H1 (cell line): Measurements from ENCODE around the gene JPH2. TPM values are rescaled to one million over a fixed set of nuclear protein-coding genes. Genes with fewer than 3 reads are reported as not detected.

ENCODE experiments used
- CTCF ChIA-PET: fragments of 300-600 bp; sonication (Branson Sonifier 250); formaldehyde crosslinking; loops from one replicate; lab custom pipeline; 2021; ENCODE audit not compliant: partially characterized antibody; lab: Charles Lee
- POLR2A ChIA-PET: fragments of 300-600 bp; sonication (Branson Sonifier 250); formaldehyde crosslinking; loops from one replicate; lab custom pipeline; 2021; ENCODE audit warnings: inconsistent platforms; ENCODE audit not compliant: partially characterized antibody; lab: Charles Lee
- DNase-seq, 2 experiments: peaks; one replicate each; pipeline versions ENCODE4 v3.0.0 to v3.0.0-alpha.2; 2010 to 2022; ENCODE audit warnings: low spot score in 2 of 2, low read depth in 1 of 2, mixed read lengths in 1 of 2
- FAIRE-seq: peaks from 2 replicates; lab custom pipeline; 2011; peaks lifted over from hg19 to GRCh38; lab: Jason Lieb, UNC
- H2AFZ ChIP-seq: 2 replicates; pipeline ENCODE4 v1.8.1; 2012; ENCODE audit warnings: low read length, inconsistent platforms
- H2AK5ac ChIP-seq: 2 replicates; pipeline ENCODE4 v1.6.1; 2013; ENCODE audit warnings: low read depth, low read length
- H2BK120ac ChIP-seq: replicated peaks from 2 replicates; pipeline ENCODE3; 2013; ENCODE audit warnings: low read depth, low read length, inconsistent platforms
- H2BK12ac ChIP-seq: 2 replicates; pipeline ENCODE4 v1.6.1; 2013; ENCODE audit warnings: low read depth, low read length
- H2BK15ac ChIP-seq: 2 replicates; pipeline ENCODE4 v1.6.1; 2013; ENCODE audit warnings: low read length
- H2BK20ac ChIP-seq: 2 replicates; pipeline ENCODE4 v1.6.1; 2013; ENCODE audit warnings: low read length
- H2BK5ac ChIP-seq: 2 replicates; pipeline ENCODE4 v1.6.1; 2013; ENCODE audit warnings: low read depth, low read length
- H3K14ac ChIP-seq: 2 replicates; pipeline ENCODE4 v1.6.1; 2013; ENCODE audit warnings: inconsistent platforms; ENCODE audit not compliant: insufficient read length
- H3K18ac ChIP-seq: 2 replicates; pipeline ENCODE4 v1.6.1; 2013; ENCODE audit warnings: low read length; ENCODE audit errors: extremely low read depth
- H3K23ac ChIP-seq: 2 replicates; pipeline ENCODE4 v1.6.1; 2013; ENCODE audit warnings: inconsistent platforms; ENCODE audit not compliant: insufficient read length
- H3K23me2 ChIP-seq: 2 replicates; pipeline ENCODE4 v1.6.1; 2013; ENCODE audit warnings: low read depth, low read length
- H3K27ac ChIP-seq: 2 replicates; pipeline ENCODE4 v1.6.1; 2011; ENCODE audit warnings: low read depth, low read length, inconsistent platforms
- H3K27me3 ChIP-seq, 4 experiments: replicated peaks in 1 of 4; 1 replicate in 1 of 4; 2 replicates in 3 of 4; pipeline versions ENCODE4 v1.6.1 to v1.8.1; 2011 to 2013; ENCODE audit warnings: low read length in 3 of 4, mild to moderate bottlenecking in 3 of 4, inconsistent platforms in 2 of 4, mixed read lengths in 2 of 4, moderate library complexity in 1 of 4; ENCODE audit not compliant: control insufficient read depth in 3 of 4, insufficient read depth in 3 of 4; ENCODE audit errors: extremely low read depth in 1 of 4
- H3K36me3 ChIP-seq, 4 experiments: 2 replicates each; pipeline versions ENCODE4 v1.6.1 to v1.8.1; 2011 to 2013; ENCODE audit warnings: mild to moderate bottlenecking in 4 of 4, low read length in 3 of 4, moderate library complexity in 2 of 4, control low read depth in 1 of 4, inconsistent platforms in 1 of 4; ENCODE audit not compliant: insufficient read depth in 4 of 4, control insufficient read depth in 2 of 4
- H3K4ac ChIP-seq: replicated peaks from 2 replicates; pipeline ENCODE3; 2013; ENCODE audit warnings: low read length, low read depth, mixed read lengths, inconsistent platforms; ENCODE audit not compliant: insufficient read length
- H3K4me1 ChIP-seq, 4 experiments: replicated peaks in 1 of 4; 1 replicate in 1 of 4; 2 replicates in 3 of 4; pipeline versions ENCODE4 v1.6.1 to v1.8.1; 2011 to 2013; ENCODE audit warnings: low read length in 3 of 4, inconsistent platforms in 2 of 4, mixed read lengths in 1 of 4; ENCODE audit not compliant: insufficient read depth in 4 of 4, control insufficient read depth in 3 of 4
- H3K4me2 ChIP-seq, 2 experiments: 2 replicates each; pipeline versions ENCODE4 v1.6.1 to v1.8.1; 2011 to 2013; ENCODE audit warnings: low read depth in 2 of 2, low read length in 2 of 2, control low read depth in 1 of 2, inconsistent platforms in 1 of 2, mild to moderate bottlenecking in 1 of 2; ENCODE audit not compliant: insufficient read depth in 1 of 2
- H3K4me3 ChIP-seq, 4 experiments: fragments of 200-600, 300-600 bp in 1 of 4; sonication (generic), shearing (Covaris generic), sonication (Bioruptor Twin) in 1 of 4; 2 replicates each; pipeline versions ENCODE4 v1.5.1 to v1.8.1; 2011 to 2016; ENCODE audit warnings: low read length in 4 of 4, low read depth in 3 of 4, control low read depth in 2 of 4, inconsistent platforms in 2 of 4, mild to moderate bottlenecking in 2 of 4, mixed read lengths in 1 of 4, moderate library complexity in 1 of 4; ENCODE audit not compliant: insufficient read depth in 2 of 4; ENCODE audit errors: extremely low read depth in 1 of 4
- H3K56ac ChIP-seq: replicated peaks from 2 replicates; pipeline ENCODE3; 2013; ENCODE audit warnings: low read depth, mild to moderate bottlenecking, mixed read lengths, low read length, inconsistent platforms; ENCODE audit not compliant: insufficient read length
- H3K79me1 ChIP-seq: 2 replicates; pipeline ENCODE4 v1.6.1; 2013; ENCODE audit warnings: low read depth, low read length, control low read depth
- H3K79me2 ChIP-seq, 2 experiments: 2 replicates each; pipeline versions ENCODE4 v1.6.1 to v1.8.1; 2012 to 2013; ENCODE audit warnings: low read length in 2 of 2, mild to moderate bottlenecking in 2 of 2, inconsistent platforms in 1 of 2; ENCODE audit not compliant: insufficient read depth in 2 of 2, control insufficient read depth in 1 of 2
- H3K9ac ChIP-seq, 4 experiments: replicated peaks in 1 of 4; 1 replicate in 1 of 4; 2 replicates in 3 of 4; pipeline versions ENCODE4 v1.6.1 to v1.8.1; 2011 to 2013; ENCODE audit warnings: low read depth in 3 of 4, low read length in 3 of 4, control low read depth in 2 of 4, mild to moderate bottlenecking in 2 of 4, moderate library complexity in 2 of 4, inconsistent platforms in 1 of 4; ENCODE audit errors: extremely low read depth in 1 of 4
- H3K9me3 ChIP-seq, 2 experiments: 2 replicates each; pipeline versions ENCODE4 v1.6.1 to v1.8.1; 2012 to 2013; ENCODE audit warnings: mild to moderate bottlenecking in 2 of 2, moderate library complexity in 2 of 2, control low read depth in 1 of 2, inconsistent platforms in 1 of 2, low read depth in 1 of 2, low read length in 1 of 2, mixed read lengths in 1 of 2; ENCODE audit not compliant: insufficient read depth in 2 of 2
- H4K20me1 ChIP-seq, 2 experiments: replicated peaks in 1 of 2; 2 replicates each; pipeline versions ENCODE3 to v1.8.1; 2011 to 2013; ENCODE audit warnings: inconsistent platforms in 2 of 2, low read length in 2 of 2, mild to moderate bottlenecking in 1 of 2; ENCODE audit not compliant: insufficient read depth in 2 of 2, control insufficient read depth in 1 of 2
- H4K5ac ChIP-seq: 2 replicates; pipeline ENCODE4 v1.6.1; 2013; ENCODE audit warnings: low read length, low read depth, mixed read lengths, inconsistent platforms; ENCODE audit not compliant: insufficient read length
- H4K8ac ChIP-seq: 2 replicates; pipeline ENCODE4 v1.8.0; 2013; ENCODE audit warnings: mild to moderate bottlenecking, moderate library complexity, low read length, inconsistent platforms; ENCODE audit not compliant: insufficient read depth; ENCODE audit errors: extremely low read depth
- H4K91ac ChIP-seq: replicated peaks from 2 replicates; pipeline ENCODE3; 2013; ENCODE audit warnings: low read length, mixed read lengths, inconsistent platforms; ENCODE audit not compliant: insufficient read length
- CEBPB ChIP-seq: IDR thresholded peaks from 2 replicates; pipeline ENCODE4 v1.6.1; 2012; ENCODE audit warnings: low read depth, low read length
- JUN ChIP-seq: IDR thresholded peaks from 2 replicates; pipeline ENCODE4 v1.6.1; 2011; ENCODE audit warnings: low read depth, mild to moderate bottlenecking, improper control_type of control experiment, low read length
- SRF ChIP-seq: IDR thresholded peaks from 2 replicates; pipeline ENCODE4 v1.6.1; 2011; ENCODE audit warnings: mild to moderate bottlenecking, low read depth, low read length, moderate library complexity
- WGBS, 2 experiments: shearing (Covaris generic) in 1 of 2; methylation state at CpG; one replicate each; pipeline versions ENCODE4 v1.1.6 to v1.1.7; 2013 to 2015; ENCODE audit warnings: low lambda C conversion rate in 2 of 2, mixed read lengths in 2 of 2, inconsistent platforms in 1 of 2, low coverage in 1 of 2, missing lambda C conversion rate in 1 of 2; ENCODE audit not compliant: insufficient replicate concordance in 2 of 2, insufficient coverage in 1 of 2, insufficient read length in 1 of 2; ENCODE audit errors: extremely low coverage in 1 of 2, missing lambda C conversion rate in 1 of 2; 5-methylcytosine and 5-hydroxymethylcytosine counted together
- polyA plus RNA-seq, 7 experiments: library from polyadenylated mRNA; depleted of rRNA in 3 of 7; stranded (reverse) in 5 of 7; unstranded in 2 of 7; fragments of >200 nt in 5 of 7; fragments of 200-250 nt in 2 of 7; gene quantifications; 1 replicate in 5 of 7; 2 replicates in 1 of 7; 4 replicates in 1 of 7; pipeline versions ENCODE4 v1.2.1 to v1.2.3, GENCODE V29; 2011 to 2013; ENCODE audit warnings: missing spikeins in 2 of 7, mixed read lengths in 2 of 7
- total RNA-seq: library from RNA; stranded (reverse); fragmentation: NEBNext Ultra II Directional; extraction: Animal tissue kit (Norgen Biotek cat#: 25700); gene quantifications from 2 replicates; pipeline ENCODE4 v1.2.1, GENCODE V29; 2021

Gene JPH2
- total and polyA plus RNA-seq, 2 of the 8 experiments (the other 6 are each of a cell fraction or from before 2014, with no cell fraction given), result 0.59 to 1.3 TPM

DNA sequence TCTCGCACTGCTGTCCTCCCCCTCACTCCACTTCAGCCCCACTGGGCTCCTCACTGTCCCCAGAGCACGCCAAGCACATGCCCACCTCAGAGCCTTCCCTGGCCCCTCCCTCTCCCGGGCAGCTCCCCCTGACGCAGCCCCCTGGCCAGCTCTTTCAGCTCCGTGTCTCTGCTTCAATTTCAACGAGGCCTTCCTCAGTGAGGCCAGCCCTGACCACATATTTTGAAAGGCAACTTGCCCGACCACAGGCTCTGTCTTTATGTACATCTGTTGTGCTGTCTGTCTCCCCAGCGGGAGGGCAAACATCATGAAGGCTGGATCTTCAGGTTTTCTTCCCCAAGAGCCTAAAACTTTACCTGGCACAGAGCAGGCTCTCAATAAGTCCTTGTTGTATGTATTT lies 44.6 kb downstream of the JPH2 start:
- Histone ChIP-seq H3K27ac (no peak overlapping the region), H3K4me3 (no peak overlapping the region), H3K9me3 (no peaks in the 10 kb centered on the region), H2AK5ac (no peak overlapping the region), H4K8ac (no peak overlapping the region; the same call in 1 of the 2 replicates), H3K4ac (no peak overlapping the region), H3K9ac (no peak overlapping the region), H2BK5ac (no peak overlapping the region), H2BK20ac (no peak overlapping the region), H3K27me3 (no peaks in the 10 kb centered on the region), H3K36me3 (no peaks in the 10 kb centered on the region), H2BK15ac (no peak overlapping the region), H4K20me1 (no peaks in the 10 kb centered on the region), H3K4me2 (no peak overlapping the region), H3K79me2 (no peaks in the 10 kb centered on the region), H3K14ac (no peak overlapping the region), H3K56ac (no peak overlapping the region), H2BK120ac (no peak overlapping the region), H2BK12ac (no peak overlapping the region), H3K23ac (no peak overlapping the region), H3K23me2 (no peaks in the 10 kb centered on the region), H3K79me1 (no peaks in the 10 kb centered on the region), H4K5ac (no peak overlapping the region), H4K91ac (no peak overlapping the region), H3K4me1 (peaks cover 0 to 4% (median under 1%) of the 10 kb centered on the region in 4 experiments; a peak in 3 of 7 replicates), H3K18ac (no peak overlapping the region), H2AFZ (peak overlapping the region; percentile 67)
- WGBS, 2 experiments, result 78% methylated on average over 5 of the region's 8 CpGs; no CpG with 5 or more reads in 1 of the 2 experiments
- POLR2A ChIA-PET, result no interaction called here
- CTCF ChIA-PET, result interaction anchor here (1.5 to 6.8 kb wide), 4 partner anchors 18 to 47 kb away, joined by 3 to 45 read pairs (median 12); no protein-coding TSS in a partner anchor
- no peak for TF ChIP-seq SRF
- no peak for TF ChIP-seq JUN
- no peak for TF ChIP-seq CEBPB
- no peak for DNase-seq
- no peak for FAIRE-seq
